Liver (tissue), 9 donors: ENCODE results near the gene TWNK. TPM values are rescaled to one million over a fixed set of nuclear protein-coding genes. Genes with fewer than 3 reads are reported as not detected.

ENCODE experiments used
- DNase-seq: peaks from one replicate; pipeline ENCODE4 v3.0.0-alpha.2; 2017; ENCODE audit warnings: low spot score
- H3K27ac ChIP-seq, 2 donors: one replicate each; pipeline ENCODE4 v1.7.0; 2013; ENCODE audit warnings: inconsistent platforms in 2 of 2, low read length in 2 of 2, control low read depth in 1 of 2, low read depth in 1 of 2, mild to moderate bottlenecking in 1 of 2
- H3K27me3 ChIP-seq, 4 donors: one replicate each; pipeline versions ENCODE4 v1.6.1 to v1.7.0; 2013; ENCODE audit warnings: low read length in 3 of 4, inconsistent platforms in 1 of 4, mild to moderate bottlenecking in 1 of 4, moderate library complexity in 1 of 4; ENCODE audit not compliant: control insufficient read depth in 4 of 4, insufficient read depth in 4 of 4
- H3K36me3 ChIP-seq, 4 donors: one replicate each; pipeline versions ENCODE4 v1.6.1 to v1.7.0; 2013; ENCODE audit warnings: low read length in 3 of 4, mild to moderate bottlenecking in 3 of 4, low read depth in 1 of 4, moderate library complexity in 1 of 4; ENCODE audit not compliant: control insufficient read depth in 4 of 4, insufficient read depth in 3 of 4
- H3K4me1 ChIP-seq, 4 donors: one replicate each; pipeline versions ENCODE4 v1.6.1 to v1.7.0; 2013; ENCODE audit warnings: low read length in 3 of 4, mild to moderate bottlenecking in 3 of 4, moderate library complexity in 1 of 4; ENCODE audit not compliant: control insufficient read depth in 4 of 4, insufficient read depth in 4 of 4
- H3K4me3 ChIP-seq, 3 donors: one replicate each; pipeline versions ENCODE4 v1.6.1 to v1.7.0; 2013; ENCODE audit warnings: low read length in 3 of 3, control low read depth in 1 of 3, low read depth in 1 of 3, mild to moderate bottlenecking in 1 of 3
- H3K9ac ChIP-seq, 2 donors: one replicate each; pipeline ENCODE4 v1.7.0; 2013; ENCODE audit warnings: low read length in 2 of 2, mild to moderate bottlenecking in 2 of 2, moderate library complexity in 2 of 2, control low read depth in 1 of 2, low read depth in 1 of 2
- H3K9me3 ChIP-seq, 4 donors: one replicate each; pipeline versions ENCODE4 v1.6.1 to v1.7.0; 2013; ENCODE audit warnings: low read length in 3 of 4; ENCODE audit not compliant: control insufficient read depth in 4 of 4
- EGR1 ChIP-seq, 2 donors: IDR thresholded peaks; 2 replicates each; pipeline ENCODE4 v1.6.1; 2016 to 2018; ENCODE audit warnings: antibody characterized with exemption in 2 of 2, low read depth in 2 of 2
- FOXA1 ChIP-seq: IDR thresholded peaks from 2 replicates; pipeline ENCODE4 v1.6.1; 2016; ENCODE audit warnings: antibody characterized with exemption
- FOXA2 ChIP-seq: IDR thresholded peaks from 2 replicates; pipeline ENCODE4 v1.6.1; 2016; ENCODE audit warnings: antibody characterized with exemption
- GABPA ChIP-seq, 2 donors: IDR thresholded peaks in 1 of 2; conservative IDR thresholded peaks in 1 of 2; 2 replicates each; pipeline ENCODE4 v1.6.1; 2016; ENCODE audit warnings: antibody characterized with exemption in 2 of 2, mild to moderate bottlenecking in 1 of 2, moderate library complexity in 1 of 2
- HNF4A ChIP-seq, 2 donors: conservative IDR thresholded peaks; 2 replicates each; pipeline ENCODE4 v1.6.1; 2016; ENCODE audit warnings: antibody characterized with exemption in 2 of 2, mild to moderate bottlenecking in 2 of 2
- HNF4G ChIP-seq: IDR thresholded peaks from 2 replicates; pipeline ENCODE4 v1.6.1; 2016; ENCODE audit warnings: antibody characterized with exemption
- JUND ChIP-seq, 2 donors: IDR thresholded peaks; 2 replicates each; pipeline ENCODE4 v1.6.1; 2016; ENCODE audit warnings: antibody characterized with exemption in 2 of 2
- NR2F2 ChIP-seq: IDR thresholded peaks from 2 replicates; pipeline ENCODE4 v1.6.1; 2016; ENCODE audit warnings: antibody characterized with exemption
- RAD21 ChIP-seq, 2 donors: IDR thresholded peaks; 2 replicates each; pipeline ENCODE4 v1.6.1; 2016; ENCODE audit warnings: antibody characterized with exemption in 2 of 2, mild to moderate bottlenecking in 2 of 2
- RXRA ChIP-seq, 2 donors: IDR thresholded peaks; 2 replicates each; pipeline ENCODE4 v1.6.1; 2017 to 2018; ENCODE audit warnings: antibody characterized with exemption in 2 of 2, mild to moderate bottlenecking in 1 of 2
- SP1 ChIP-seq: IDR thresholded peaks from 2 replicates; pipeline ENCODE4 v1.6.1; 2018; ENCODE audit warnings: antibody characterized with exemption, mild to moderate bottlenecking
- YY1 ChIP-seq: IDR thresholded peaks from 2 replicates; pipeline ENCODE4 v1.6.1; 2016; ENCODE audit warnings: antibody characterized with exemption, mild to moderate bottlenecking
- WGBS: extraction: QIAGEN DNeasy Blood & Tissue Kit; methylation state at CpG from one replicate; pipeline ENCODE4 v1.1.7; 2013; 5-methylcytosine and 5-hydroxymethylcytosine counted together
- polyA plus RNA-seq, 2 donors: library from polyadenylated mRNA; stranded (reverse) in 1 of 2; unstranded in 1 of 2; fragments of 200-250 nt in 1 of 2; fragments of >200 nt in 1 of 2; fragmentation: Nextera tagmentation in 1 of 2; extraction: Ambion mirVana in 1 of 2; gene quantifications; one replicate each; pipeline versions ENCODE4 v1.2.1 to v1.2.3, GENCODE V29; 2013 to 2015
- total RNA-seq, 2 donors: library from RNA; depleted of rRNA; stranded (reverse); fragments of >200 nt; gene quantifications; one replicate each; pipeline ENCODE4 v1.2.3, GENCODE V29; 2014
- TF ChIP-seq, protein P1 (sequence below): IDR thresholded peaks from 2 replicates; pipeline ENCODE4 v1.6.1; 2016; ENCODE audit warnings: antibody characterized with exemption, mild to moderate bottlenecking
- TF ChIP-seq, protein P2 (sequence below): IDR thresholded peaks from 2 replicates; pipeline ENCODE4 v1.6.1; 2016; ENCODE audit warnings: antibody characterized with exemption
- TF ChIP-seq, protein P3 (sequence below): IDR thresholded peaks from 2 replicates; pipeline ENCODE4 v1.6.1; 2016; ENCODE audit warnings: antibody characterized with exemption
- TF ChIP-seq, protein P4 (sequence below): fragments of 150-350 bp; IDR thresholded peaks from 2 replicates; pipeline ENCODE4 v1.5.1; 2017; ENCODE audit warnings: improper control_type of control experiment, low read depth, low read length; ENCODE audit not compliant: missing input control
- donor health status: healthy.
- donor health status: healthy.
- donor health status: healthy.
- donor health status: healthy.
- donor health status: healthy.

The TWNK gene
- total and polyA plus RNA-seq, 4 donors: 1.6 to 6.2 (median 4.4) TPM

DNA sequence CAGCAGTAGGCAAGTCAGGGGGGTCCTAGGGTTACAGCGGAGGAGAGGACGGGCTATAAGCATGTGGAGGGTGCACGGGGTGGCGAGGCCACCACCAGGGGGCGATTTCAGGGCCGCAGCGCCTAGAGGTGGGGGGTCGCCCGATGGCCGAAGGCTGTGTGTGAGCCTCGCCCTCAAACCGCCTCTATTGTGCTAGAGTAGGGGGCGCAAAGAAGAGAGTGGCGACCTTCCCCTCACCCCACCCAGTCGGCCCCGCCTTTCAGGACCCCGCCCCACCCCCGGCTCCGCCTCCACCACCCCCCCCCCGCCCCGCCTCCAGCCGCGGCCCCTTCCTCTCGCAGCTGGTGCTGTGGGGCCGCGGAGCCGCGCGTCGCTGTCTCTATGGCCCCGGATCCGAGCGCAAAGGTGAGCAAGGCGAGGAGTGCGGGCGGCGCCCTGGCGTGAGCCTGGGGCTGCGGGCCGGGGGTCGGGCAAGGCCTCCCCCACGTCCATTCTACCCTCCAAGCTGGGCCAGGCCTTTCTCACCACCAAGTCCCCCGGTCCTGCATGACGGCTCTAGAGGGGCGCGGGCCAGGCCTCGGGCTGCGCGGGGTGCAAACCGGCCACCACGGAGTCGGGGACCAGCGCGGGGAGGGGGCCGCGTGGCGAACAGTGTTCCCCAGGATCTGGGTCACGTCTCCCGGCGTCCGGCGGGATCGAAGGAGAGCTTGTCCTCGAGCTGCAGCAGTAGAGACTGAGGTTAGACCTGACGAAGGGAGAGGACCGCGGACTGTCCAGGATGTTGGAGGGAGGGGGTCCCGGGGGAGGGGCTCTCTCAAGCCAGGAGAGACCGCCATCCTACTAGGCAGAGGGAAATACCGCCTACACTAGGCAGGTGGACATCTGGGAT, 17.9 kb upstream of the TWNK start, which contains the start of gene SEMA4G:
SEMA4G (plus strand) TSS at position 318 of the 889 bp plus-strand sequence. CDS start 3,409 bp downstream, outside the sequence.
- TF ChIP-seq SP1: no peak
- TF ChIP-seq, protein P1, sequence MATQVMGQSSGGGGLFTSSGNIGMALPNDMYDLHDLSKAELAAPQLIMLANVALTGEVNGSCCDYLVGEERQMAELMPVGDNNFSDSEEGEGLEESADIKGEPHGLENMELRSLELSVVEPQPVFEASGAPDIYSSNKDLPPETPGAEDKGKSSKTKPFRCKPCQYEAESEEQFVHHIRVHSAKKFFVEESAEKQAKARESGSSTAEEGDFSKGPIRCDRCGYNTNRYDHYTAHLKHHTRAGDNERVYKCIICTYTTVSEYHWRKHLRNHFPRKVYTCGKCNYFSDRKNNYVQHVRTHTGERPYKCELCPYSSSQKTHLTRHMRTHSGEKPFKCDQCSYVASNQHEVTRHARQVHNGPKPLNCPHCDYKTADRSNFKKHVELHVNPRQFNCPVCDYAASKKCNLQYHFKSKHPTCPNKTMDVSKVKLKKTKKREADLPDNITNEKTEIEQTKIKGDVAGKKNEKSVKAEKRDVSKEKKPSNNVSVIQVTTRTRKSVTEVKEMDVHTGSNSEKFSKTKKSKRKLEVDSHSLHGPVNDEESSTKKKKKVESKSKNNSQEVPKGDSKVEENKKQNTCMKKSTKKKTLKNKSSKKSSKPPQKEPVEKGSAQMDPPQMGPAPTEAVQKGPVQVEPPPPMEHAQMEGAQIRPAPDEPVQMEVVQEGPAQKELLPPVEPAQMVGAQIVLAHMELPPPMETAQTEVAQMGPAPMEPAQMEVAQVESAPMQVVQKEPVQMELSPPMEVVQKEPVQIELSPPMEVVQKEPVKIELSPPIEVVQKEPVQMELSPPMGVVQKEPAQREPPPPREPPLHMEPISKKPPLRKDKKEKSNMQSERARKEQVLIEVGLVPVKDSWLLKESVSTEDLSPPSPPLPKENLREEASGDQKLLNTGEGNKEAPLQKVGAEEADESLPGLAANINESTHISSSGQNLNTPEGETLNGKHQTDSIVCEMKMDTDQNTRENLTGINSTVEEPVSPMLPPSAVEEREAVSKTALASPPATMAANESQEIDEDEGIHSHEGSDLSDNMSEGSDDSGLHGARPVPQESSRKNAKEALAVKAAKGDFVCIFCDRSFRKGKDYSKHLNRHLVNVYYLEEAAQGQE: no peak
- no peak for TF ChIP-seq RXRA (IDR thresholded peaks at IDR 0.05)
- TF ChIP-seq GABPA (IDR thresholded peaks at IDR 0.05 in 1 of 2, conservative IDR thresholded peaks at IDR 0.05 in 1 of 2): no peak
- TF ChIP-seq, protein P2, sequence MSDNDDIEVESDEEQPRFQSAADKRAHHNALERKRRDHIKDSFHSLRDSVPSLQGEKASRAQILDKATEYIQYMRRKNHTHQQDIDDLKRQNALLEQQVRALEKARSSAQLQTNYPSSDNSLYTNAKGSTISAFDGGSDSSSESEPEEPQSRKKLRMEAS: no peak
- TF ChIP-seq YY1: no peak
- peak in 1 of 2 donors; percentile 23 for TF ChIP-seq RAD21 (IDR thresholded peaks at IDR 0.05)
- TF ChIP-seq, protein P3, sequence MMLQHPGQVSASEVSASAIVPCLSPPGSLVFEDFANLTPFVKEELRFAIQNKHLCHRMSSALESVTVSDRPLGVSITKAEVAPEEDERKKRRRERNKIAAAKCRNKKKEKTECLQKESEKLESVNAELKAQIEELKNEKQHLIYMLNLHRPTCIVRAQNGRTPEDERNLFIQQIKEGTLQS: no peak
- no peak for TF ChIP-seq JUND (IDR thresholded peaks at IDR 0.05)
- TF ChIP-seq HNF4A (conservative IDR thresholded peaks at IDR 0.05): no peak
- TF ChIP-seq, protein P4, sequence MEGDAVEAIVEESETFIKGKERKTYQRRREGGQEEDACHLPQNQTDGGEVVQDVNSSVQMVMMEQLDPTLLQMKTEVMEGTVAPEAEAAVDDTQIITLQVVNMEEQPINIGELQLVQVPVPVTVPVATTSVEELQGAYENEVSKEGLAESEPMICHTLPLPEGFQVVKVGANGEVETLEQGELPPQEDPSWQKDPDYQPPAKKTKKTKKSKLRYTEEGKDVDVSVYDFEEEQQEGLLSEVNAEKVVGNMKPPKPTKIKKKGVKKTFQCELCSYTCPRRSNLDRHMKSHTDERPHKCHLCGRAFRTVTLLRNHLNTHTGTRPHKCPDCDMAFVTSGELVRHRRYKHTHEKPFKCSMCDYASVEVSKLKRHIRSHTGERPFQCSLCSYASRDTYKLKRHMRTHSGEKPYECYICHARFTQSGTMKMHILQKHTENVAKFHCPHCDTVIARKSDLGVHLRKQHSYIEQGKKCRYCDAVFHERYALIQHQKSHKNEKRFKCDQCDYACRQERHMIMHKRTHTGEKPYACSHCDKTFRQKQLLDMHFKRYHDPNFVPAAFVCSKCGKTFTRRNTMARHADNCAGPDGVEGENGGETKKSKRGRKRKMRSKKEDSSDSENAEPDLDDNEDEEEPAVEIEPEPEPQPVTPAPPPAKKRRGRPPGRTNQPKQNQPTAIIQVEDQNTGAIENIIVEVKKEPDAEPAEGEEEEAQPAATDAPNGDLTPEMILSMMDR: peak; percentile 41
- no peak for TF ChIP-seq EGR1 (IDR thresholded peaks at IDR 0.05; ENCODE audit: low read depth in 2 of 2)
- no peak for TF ChIP-seq NR2F2
- TF ChIP-seq HNF4G: no peak
- TF ChIP-seq FOXA1: no peak
- TF ChIP-seq FOXA2: no peak
- Histone ChIP-seq H3K9me3 (no peaks in the 10 kb centered on the region), H3K4me3 (peak within 1 kb of the TSS; percentile 64 to 86 (median 77)), H3K36me3 (peaks cover 0 to 6% (median 1%) of the 10 kb centered on the region in 4 donors), H3K27ac (peak within 1 kb of the TSS; percentile 0 to 65), H3K4me1 (peaks cover 17 to 53% (median 39%) of the 10 kb centered on the region in 4 donors), H3K27me3 (no peaks in the 10 kb centered on the region), H3K9ac (peak within 1 kb of the TSS; percentile 10 to 18)
- DNase-seq: peak; percentile 65
- 1% methylated on average over 70 of the region's 70 CpGs for WGBS
